Stimulated activated CD8-positive, alpha-beta memory T cell treated with anti-CD3 and anti-CD28 coated beads, Interleukin-4, amount 100 ng/mL, for 48 hours (primary cell): Measurements from ENCODE around the gene HOXC10.

ENCODE experiments used
- DNase-seq: peaks from one replicate; pipeline ENCODE4 v3.0.0-alpha.2; 2020

HOXC10 gene

DNA sequence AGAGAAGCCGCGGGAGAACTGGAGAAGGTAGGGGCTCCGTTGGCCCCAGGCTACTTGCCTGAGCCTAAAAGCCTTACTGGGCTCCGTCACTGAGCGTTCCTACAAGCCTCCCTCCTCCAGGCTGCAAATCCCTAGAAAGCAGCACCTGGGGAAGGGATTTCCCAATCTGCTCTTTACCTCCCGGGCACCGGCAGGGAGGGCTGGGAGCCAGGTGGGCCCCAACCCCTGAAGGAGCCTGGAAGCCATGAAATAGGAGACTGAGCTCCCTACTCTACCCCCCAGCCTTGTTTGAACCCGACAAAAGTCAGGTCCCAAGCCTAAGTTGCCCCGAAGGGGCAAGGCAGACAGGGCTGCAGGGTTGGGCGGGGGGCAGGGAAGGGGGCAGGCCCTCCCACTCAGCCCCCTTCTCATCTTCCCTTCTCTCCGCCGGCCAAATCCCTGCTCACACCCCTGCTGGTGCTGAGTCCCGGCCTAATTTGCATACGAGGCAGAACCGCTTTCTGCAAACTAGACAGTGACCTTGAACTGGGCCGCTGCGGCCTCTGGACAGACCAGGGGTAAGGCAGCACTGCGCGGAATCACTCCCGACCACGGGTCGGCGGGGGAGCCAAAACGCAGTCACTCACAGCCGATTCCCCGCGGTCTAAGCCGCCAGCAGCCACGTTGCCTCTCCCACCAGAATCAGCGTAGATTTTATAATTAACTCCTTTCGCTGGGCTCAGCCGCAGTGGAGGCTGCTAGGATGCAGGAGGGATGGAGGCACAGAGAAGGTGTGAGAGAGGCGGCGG is 34.0 kb upstream of the HOXC10 start:
- DNase-seq, result no peak

DNA sequence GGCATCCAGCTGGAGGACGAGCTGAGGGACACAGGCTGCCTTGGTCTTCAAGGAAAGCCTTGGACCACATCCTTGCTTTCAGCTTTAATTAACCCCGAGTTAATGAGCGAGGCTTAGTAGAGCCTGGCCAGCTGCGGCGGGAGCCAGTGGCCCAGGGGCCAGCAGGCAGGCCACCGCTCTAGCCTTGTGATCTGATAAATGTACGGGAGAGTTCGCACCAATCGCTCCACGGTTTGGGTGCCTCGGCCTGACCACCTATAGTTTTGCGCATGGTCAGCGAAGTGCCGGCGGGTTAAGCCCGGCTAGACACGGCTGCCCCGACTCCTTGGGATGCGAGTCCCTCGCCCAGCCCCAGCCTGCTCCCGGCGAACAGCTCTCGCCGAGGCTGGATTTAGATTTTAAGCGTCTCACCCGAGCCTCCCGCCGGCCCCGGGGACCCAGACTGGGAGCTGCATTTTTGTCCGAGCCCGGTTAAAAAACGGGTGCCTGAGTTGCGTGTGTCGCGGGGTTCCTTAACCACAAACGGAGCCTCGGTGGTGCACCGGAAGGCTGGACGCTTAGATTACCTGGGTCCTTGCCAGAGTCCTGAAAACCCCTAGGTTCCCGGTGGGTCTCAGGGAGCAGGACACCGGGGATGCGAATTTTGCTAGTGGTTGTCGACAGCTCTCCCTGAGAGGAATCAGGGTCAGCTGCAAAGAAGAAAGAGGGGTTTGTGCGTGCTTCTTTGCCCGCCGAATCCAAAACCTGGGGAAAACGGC is 33.2 kb upstream of the HOXC10 start:
- no peak for DNase-seq

DNA sequence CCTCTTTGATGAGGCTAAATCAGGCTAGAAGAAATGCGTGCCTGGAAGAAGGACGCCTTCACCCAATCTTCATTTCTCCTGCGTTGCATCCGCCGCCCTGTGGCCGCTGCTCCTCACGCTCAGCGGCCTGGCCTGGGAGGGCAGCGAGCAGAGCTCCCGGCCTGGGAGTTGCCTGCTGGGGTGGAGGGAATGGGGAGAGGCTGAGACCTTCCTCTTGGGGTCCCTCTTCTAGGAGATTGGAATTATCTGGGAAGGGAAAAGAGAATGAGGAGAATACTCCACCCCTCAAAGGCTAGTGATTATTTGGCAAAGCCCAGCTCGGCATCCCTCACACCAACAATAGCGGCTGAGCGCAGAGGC is 32.6 kb upstream of the HOXC10 start:
- no peak for DNase-seq

DNA sequence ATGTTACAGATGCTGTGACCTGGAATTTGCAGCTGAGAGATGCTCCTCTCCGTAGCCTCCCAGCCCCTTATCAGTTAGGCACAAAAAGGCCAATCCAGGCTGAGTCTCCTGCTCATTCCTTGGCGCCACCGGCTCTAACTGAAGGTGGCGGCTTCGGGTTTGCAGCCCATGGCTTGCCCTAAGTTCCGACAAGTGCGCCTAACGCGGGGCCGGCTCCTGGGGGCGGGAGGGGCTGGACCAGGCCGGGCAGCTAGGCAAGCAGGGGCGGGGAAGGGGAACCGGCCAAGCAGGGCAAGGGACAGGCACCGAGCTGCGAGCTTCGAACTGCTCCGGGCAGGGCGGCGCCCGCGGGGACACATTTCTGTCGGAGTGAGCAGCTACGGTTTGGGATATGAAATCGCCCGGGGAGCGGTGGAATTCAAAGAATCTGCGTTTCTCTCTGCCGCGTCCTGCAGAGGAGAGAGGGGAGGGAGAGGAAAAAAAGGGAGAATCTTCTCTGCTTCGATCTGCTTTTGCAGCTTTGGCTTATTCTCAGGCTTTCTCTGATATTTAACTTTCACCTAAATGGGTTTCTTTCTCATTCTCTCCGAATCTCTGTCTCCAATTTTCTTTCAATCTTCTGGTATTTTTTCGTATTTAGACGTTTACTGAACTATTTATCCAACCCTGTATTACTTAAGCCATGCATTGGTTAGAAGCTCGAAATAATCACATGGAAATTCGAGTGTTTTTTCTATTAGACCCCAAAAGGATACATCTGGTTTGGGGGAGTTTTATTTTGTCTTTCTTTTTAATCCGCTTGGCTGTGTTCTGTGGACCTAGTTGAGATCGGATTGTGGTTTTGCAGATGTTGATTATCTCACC is 31.8 kb upstream of the HOXC10 start:
- DNase-seq, result no peak

DNA sequence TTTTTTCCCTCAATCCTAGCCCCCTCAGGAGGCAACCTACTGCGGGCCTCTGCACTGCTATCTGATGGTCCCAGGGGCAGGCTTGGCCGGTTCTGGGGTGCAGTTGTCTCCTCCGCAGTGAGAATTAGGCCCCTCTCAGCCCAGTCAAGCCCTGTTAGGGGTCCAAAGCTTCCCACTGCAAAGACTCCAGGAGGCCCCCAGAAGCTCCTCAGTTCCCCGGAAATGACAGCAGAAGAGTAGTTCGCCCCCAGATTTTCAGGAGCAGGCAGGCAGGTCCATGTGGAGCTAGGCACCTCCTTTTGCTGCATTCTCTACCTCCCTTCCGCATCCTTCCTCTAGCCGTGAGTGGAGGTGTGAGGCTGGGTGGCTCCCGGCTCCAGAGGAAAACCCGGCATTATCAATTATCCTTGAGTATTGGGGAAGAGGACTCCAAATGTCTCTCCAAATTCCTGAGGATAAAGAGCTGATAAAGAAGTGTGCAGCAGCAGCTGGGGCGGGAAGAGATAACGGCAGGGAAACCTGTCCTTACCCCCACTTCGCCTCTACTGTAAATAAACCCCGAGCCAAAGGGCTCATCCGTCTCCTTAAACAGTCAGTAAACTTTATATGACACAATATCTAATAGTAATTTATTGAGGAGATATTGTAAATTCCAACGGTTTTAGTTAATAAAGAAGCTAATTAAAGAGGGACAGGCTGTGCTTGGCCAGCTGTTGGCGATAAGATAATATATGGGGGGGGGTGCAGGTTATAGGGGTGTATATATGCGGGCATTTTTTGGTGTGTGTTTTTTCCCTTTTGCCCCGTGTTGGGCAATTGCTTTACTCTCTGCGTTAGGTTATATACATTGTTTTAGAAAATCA is 30.9 kb upstream of the HOXC10 start:
- no peak for DNase-seq

DNA sequence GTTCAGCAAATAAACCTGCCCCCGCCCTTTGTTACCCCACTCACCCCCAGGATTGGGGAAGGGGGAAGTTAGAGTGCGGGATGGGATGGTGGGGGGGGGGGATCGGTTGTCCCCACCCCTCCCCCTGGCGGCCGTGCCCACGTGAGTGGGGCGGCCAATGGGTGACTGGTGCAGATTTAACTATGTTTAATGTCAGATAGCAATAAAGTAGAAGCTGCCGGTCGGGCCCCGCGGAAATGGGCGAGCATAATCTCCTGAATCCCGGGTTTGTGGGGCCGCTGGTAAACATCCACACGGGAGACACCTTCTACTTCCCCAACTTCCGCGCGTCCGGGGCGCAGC is 30.3 kb upstream of the HOXC10 start, which contains the start of gene HOXC12:
Gene HOXC12 (plus strand): TSS at position 210 of the 342 bp plus-strand sequence. CDS start 27 bp downstream, at position 237.
- no peak for DNase-seq

DNA sequence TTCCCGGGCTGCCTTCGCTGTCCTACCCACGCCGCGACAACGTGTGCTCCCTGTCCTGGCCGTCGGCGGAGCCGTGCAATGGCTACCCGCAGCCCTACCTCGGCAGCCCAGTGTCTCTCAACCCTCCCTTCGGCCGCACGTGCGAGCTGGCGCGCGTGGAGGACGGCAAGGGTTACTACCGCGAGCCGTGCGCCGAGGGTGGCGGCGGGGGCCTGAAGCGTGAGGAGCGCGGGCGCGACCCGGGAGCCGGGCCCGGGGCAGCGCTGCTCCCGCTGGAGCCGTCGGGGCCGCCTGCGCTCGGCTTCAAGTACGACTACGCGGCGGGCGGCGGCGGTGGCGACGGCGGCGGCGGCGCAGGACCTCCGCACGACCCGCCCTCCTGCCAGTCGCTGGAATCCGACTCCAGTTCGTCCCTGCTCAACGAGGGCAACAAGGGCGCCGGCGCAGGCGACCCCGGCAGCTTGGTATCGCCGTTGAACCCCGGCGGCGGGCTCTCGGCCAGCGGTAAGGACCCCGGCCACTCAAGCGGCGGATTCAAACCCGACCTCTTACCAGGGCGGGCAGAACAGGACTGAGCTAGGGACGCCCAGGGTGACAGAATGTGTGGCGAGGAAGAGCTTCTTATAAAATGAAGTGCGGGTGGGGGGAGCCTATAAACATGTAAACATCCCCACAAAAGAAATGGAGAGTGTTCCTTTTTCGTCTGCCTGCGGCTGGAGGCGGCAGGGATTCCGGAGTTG is 29.7 kb upstream of the HOXC10 start:
- no peak for DNase-seq

DNA sequence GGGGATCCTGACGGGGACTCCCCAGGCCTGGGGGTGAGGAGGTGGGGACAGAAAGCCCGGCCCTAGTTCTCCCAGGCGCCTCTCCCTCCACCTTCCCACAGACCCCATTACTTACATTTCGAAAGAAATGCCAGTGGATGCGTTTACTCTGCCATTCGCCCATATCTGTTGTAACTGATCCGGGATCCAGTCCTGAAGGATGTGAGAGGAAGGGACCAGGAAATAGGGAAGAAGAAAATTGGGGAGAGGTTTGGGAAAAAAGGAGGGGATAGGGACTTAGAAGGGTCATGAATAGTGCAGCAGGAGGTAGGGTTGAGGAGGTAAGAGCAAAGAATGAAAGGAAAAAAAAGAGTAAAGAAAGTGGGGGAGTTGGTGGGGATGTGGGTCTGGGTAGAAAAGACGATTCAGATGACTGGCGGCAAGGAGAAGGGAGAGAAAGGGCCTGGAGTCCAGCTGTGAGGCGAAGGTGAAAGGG is 29.1 kb upstream of the HOXC10 start:
- DNase-seq, result no peak

DNA sequence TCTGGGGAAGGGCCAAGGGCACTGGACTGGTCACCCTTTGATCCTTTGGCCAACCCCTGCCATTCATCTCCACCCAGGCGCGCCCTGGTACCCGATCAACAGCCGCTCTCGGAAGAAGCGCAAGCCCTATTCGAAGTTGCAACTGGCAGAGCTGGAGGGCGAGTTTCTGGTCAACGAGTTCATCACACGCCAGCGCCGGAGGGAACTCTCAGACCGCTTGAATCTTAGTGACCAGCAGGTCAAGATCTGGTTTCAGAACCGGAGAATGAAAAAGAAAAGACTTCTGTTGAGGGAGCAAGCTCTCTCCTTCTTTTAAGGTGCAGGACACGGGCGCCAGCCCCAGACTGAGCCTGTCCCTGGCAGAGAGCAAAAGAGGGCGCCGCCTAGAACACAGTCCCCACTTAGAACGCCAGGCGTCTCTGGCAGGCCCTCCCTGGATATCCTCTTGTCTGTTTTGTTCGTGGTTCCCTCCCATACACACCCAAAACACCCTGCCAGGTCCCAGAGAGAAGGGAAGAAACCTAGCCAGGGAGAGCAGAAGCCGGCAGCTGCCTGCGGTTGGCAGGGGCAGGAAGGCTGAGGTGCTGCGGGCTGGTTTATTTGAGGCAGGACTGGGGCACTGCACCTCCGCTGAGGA is 28.6 kb upstream of the HOXC10 start:
- no peak for DNase-seq

DNA sequence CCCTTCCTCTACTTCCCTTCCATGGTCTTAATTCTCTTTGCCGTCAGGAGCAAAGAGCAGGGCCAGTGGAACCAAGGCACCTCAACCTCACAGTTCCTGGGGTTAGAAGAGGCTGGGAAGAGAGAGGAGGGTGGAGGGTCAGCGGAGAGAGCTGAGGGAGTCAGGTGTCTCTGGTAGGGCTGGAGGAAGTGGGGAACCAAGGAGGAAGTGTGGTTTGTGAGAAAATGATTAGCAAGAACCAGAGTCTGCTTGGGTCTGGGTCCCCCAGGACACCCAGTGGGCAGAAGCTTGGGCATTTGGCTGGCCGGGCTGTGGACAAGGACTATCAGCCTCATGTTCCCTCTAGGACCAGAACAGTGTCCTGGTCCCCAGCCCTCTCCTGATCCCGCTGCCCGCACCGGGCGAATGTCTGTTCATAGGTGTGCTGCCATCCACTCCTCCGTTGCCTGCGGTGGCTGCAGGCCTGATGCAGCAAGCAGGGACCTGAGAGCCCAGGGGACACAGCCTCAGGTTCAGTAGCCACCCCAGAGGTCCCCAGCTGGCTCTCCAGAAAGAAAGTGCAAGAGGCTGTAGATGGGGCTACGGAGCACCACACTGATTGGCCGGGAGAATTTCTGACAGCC is 27.9 kb upstream of the HOXC10 start:
- no peak for DNase-seq

DNA sequence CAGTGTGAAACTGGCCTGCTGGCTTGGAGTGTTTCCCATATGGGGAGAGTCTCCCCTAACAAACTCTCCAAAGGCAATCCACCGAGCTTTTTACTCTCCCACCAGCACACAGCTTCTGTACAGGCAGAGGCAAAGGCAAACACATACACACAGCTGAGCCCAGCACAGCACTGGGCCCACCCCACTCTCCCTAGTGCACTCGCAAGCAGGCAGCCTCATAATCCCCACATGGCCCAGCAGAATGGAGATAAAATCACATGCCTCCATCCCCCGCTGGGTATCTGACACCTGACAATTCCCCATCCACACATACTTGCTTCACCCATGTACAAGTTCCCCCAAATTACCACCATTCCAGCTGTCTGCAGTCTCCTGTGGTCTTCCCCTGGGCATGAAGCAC is 26.8 kb upstream of the HOXC10 start:
- no peak for DNase-seq

DNA sequence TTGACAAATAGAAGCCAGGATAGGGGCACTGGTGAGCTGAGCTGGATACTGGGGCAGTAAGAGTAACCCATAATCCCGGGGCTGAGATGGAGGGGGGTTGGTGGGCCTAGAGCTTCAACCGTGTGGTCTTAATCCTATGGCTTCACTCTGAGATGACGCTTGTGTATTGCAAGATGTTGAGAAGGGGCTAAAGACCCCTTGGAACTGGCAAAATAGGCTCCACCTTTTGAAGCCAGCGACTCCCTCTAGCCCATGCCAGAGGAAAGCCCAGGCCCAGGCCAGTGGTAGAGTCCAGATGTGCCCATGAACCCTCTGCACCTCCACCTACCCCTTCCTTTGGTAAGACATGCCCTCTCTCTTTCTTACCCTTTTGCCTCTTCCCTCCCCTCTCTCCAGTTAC is 25.6 kb upstream of the HOXC10 start:
- DNase-seq, result no peak

DNA sequence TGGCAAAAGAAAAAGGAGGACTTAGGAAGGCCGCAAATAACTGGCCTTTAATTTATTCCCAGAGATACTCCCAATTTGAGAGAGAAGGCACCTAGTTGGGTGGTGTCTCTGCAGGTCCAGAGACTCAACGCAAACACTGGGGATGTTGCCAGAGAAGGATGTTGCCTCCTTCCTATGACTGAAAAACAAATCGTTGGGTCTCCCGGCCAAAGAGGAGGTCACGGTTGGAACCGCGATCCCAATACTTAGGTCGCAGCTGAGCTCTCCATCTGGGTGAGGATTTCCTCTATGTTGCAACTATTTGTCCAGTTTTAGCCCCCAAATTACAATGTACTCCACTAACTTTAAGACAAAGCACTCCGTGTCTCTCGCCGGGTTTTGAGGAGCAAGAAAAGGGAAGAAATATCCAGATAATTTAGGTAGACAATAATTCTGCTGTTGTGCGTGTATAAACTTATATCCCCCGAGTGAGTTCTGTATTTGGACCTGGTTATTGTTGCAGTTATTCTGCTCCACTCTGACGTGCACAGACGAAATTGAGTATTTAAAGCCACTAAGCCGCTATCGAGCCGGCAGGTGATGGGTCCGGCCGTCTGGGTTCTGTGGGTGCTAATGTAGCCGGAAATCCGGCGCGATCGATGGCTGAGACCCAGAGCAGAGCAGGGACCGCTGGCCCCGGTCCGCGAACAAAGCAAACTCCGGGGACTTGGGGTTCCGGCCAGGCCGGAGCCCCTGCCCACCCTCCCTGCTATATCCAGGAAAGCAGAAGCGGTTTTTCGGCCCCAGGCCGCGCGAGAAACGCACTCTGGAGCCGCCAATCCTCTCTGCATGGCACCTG is 24.5 kb upstream of the HOXC10 start:
- no peak for DNase-seq

DNA sequence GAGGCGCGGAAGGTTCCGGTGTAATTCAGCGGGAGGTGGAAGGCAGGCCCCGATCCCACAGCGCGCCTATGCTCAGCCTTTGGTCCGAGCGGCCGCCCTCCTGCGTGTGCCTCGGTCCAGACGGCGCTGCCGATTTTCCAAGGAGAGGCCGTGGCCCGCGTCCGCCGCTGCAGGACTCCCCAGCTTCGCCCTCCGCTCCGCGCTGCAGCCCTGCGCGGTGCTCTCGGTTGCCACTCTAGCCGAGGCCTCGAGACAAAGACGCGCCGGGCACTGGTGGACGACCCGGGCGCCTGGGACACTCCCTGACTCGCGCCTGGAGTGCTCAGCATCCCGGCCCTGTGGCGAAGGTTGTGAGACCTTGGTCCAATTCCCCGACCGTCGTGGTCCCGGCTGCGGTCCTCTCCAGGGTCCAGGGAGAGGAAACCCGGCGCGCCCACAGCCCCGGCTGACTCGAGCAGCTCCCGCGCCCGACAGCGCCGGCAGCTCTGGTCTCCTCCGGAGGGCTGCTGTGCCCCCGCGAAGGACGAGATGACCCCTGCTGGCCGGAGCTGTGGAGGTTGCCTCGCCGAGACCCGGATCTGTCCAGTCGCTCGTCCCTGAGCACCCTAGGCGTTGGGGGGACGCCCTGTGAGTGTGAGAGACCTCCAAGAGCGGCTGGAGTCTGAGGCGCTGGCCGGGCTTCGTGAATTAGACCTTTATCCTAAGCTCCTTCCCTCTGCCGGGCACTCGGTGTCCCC is 23.8 kb upstream of the HOXC10 start:
- DNase-seq, result no peak

DNA sequence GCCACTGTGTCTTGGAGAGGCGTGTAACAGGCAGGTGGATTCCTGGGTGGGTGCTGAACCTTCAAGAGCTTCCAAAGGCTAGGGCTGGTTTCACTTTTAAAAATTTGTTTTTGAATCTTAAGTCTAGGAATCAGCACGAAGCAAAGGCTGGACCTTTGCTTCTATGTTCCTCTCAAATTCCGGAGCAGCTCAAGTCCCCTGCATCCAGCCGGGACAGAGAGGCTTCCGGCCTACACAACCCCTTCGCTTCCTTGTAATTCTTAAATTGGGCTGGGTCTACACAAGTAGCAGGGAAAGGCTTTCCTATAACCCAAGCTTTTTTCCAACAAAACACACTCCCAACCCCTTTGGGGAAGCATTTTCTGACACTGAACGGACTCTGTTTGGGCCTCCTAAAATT is 21.9 kb upstream of the HOXC10 start:
- no peak for DNase-seq

DNA sequence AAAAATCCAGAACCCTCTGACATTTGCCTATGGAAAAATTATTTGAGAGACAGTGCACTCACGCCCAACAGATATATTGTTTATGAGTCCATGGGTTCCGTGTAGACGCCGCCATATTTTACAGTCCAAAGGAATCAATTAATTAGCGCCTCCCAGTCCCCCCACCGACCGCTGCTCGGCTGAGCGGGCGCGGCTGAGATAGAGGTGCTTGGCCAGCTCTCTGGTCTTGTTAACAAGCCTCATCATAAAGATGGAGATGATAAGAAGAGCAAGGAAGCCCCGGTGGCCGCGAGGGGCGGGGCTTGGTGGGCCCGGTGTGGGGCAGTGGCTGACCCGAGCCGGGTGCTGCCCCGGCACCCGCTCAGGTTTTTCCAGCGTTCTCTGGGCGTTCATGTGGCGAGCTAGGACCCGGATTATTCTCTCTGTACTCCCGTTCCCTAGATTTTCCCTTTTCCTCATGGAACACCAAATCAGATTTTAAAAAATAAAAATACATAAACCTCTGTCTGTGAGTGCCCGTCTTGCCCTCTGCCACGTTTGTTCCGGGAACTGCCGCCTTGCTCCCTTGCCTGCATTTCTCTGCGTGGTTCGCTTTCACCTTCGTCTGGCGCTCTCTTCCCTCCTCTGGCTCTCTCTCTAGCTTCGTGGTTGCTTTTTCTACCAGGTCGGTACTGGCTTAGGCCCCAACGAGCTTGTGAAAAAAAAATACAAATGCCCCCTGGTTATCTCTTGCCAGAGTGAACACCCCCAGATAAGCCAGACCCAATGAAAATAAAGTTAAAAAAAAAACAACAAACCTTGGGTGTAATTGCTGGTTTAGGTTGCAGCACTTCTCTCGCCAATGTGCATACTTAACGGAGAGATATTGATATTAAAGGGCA is 21.3 kb upstream of the HOXC10 start:
- DNase-seq, result no peak

DNA sequence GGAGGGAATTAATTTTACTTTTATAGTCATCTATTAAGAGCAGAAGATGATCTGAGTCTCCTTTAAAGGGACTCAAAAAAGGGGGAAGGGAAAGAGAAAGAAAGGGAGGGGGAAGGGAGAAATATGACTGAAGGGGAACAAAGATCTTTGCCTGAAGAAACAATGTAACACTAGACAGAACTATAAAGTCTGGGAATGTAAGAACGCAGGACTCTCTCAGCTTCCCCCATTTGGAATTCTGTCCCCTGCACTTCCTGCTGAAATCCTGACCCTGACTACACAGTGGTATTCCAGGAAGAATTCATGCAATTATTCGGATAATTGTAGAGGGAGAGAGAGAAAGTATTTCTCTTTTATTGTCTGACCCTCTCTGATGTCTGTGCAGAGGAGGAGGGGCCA is 20.6 kb upstream of the HOXC10 start:
- DNase-seq, result no peak
